Endothelial cell of umbilical vein (primary cell): ENCODE data around the gene GJA9. TPM values are rescaled to one million over a fixed set of nuclear protein-coding genes. Genes with fewer than 3 reads are reported as not detected.

Experiments used
- BruUV-seq: library from RNA; stranded (reverse); fragments of 400-500 nt; replicated peaks from 2 replicates; lab custom pipeline; 2021; lab: Mats Ljungman, UMichigan
- CTCF ChIA-PET: fragments of 300-600, 350-600 bp; sonication (Branson Sonifier 250); formaldehyde crosslinking; loops from one replicate; lab custom pipeline; 2021; ENCODE audit warnings: antibody characterized with exemption, inconsistent platforms; lab: Charles Lee
- POLR2A ChIA-PET: fragments of 300-600, 350-600 bp; sonication (Branson Sonifier 250); formaldehyde crosslinking; loops from one replicate; lab custom pipeline; 2021; ENCODE audit warnings: antibody characterized with exemption, inconsistent platforms; lab: Charles Lee
- DNase-seq: peaks from one replicate; pipeline ENCODE4 v3.0.0-alpha.2; 2011; ENCODE audit warnings: low read depth, low spot score
- FAIRE-seq: peaks from 2 replicates; lab custom pipeline; 2011; peaks lifted over from hg19 to GRCh38; lab: Jason Lieb, UNC
- H2AFZ ChIP-seq: 2 replicates; pipeline ENCODE4 v1.6.0; 2012; ENCODE audit warnings: low read depth, low read length, control low read depth, inconsistent platforms
- H3K27ac ChIP-seq: 2 replicates; pipeline ENCODE4 v1.5.1; 2011; ENCODE audit warnings: low read depth, mild to moderate bottlenecking, control low read depth, low read length, moderate library complexity; ENCODE audit not compliant: insufficient read depth
- H3K27me3 ChIP-seq, 2 experiments: 2 replicates each; pipeline versions ENCODE4 v1.6.0 to v1.6.1; 2011; ENCODE audit warnings: low read length in 2 of 2, mixed read lengths in 1 of 2; ENCODE audit not compliant: control insufficient read depth in 2 of 2, insufficient read depth in 2 of 2
- H3K36me3 ChIP-seq, 2 experiments: 2 replicates in 1 of 2; 3 replicates in 1 of 2; pipeline ENCODE4 v1.5.1; 2011; ENCODE audit warnings: low read length in 2 of 2, mild to moderate bottlenecking in 1 of 2, moderate library complexity in 1 of 2; ENCODE audit not compliant: control insufficient read depth in 2 of 2, insufficient read depth in 2 of 2; ENCODE audit errors: extremely low read depth in 1 of 2
- H3K4me1 ChIP-seq: 3 replicates; pipeline ENCODE4 v1.5.1; 2011; ENCODE audit warnings: mild to moderate bottlenecking, low read length; ENCODE audit not compliant: control insufficient read depth, insufficient read depth; ENCODE audit errors: extremely low read depth
- H3K4me2 ChIP-seq: 2 replicates; pipeline ENCODE4 v1.6.1; 2011; ENCODE audit warnings: low read length, control low read depth, mixed read lengths; ENCODE audit not compliant: insufficient read depth
- H3K4me3 ChIP-seq, 3 experiments: fragments of 200-600 bp in 1 of 3; sonication (generic), shearing (Covaris generic) in 1 of 3; replicated peaks in 1 of 3; 2 replicates each; pipeline ENCODE4 v1.5.1; 2011 to 2016; ENCODE audit warnings: control low read depth in 3 of 3, low read length in 3 of 3, mild to moderate bottlenecking in 2 of 3, inconsistent platforms in 1 of 3, low read depth in 1 of 3, moderate library complexity in 1 of 3; ENCODE audit not compliant: insufficient read depth in 1 of 3
- H3K79me2 ChIP-seq: 2 replicates; pipeline ENCODE4 v1.6.0; 2012; ENCODE audit warnings: low read length, inconsistent platforms; ENCODE audit not compliant: control insufficient read depth, insufficient read depth
- H3K9ac ChIP-seq: replicated peaks from 2 replicates; pipeline ENCODE3; 2011; ENCODE audit warnings: low read length, control low read depth; ENCODE audit not compliant: insufficient read depth; ENCODE audit errors: extremely low read depth
- H3K9me1 ChIP-seq: replicated peaks from 3 replicates; pipeline ENCODE4 v1.6.0; 2011; ENCODE audit warnings: mild to moderate bottlenecking, low read length; ENCODE audit not compliant: control insufficient read depth, insufficient read depth; ENCODE audit errors: extremely low read depth
- H3K9me3 ChIP-seq: replicated peaks from 2 replicates; pipeline ENCODE4 v1.5.1; 2012; ENCODE audit warnings: low read length, inconsistent platforms; ENCODE audit not compliant: control insufficient read depth, insufficient read depth
- H4K20me1 ChIP-seq: replicated peaks from 2 replicates; pipeline ENCODE3; 2011; ENCODE audit warnings: mild to moderate bottlenecking, low read length; ENCODE audit not compliant: control insufficient read depth, insufficient read depth; ENCODE audit errors: extremely low read depth
- CTCF ChIP-seq, 2 donors: IDR thresholded peaks; 1 replicate in 1 of 2; 2 replicates in 1 of 2; pipeline ENCODE4 v1.5.1; 2011; ENCODE audit warnings: low read length in 2 of 2, mild to moderate bottlenecking in 2 of 2, moderate library complexity in 2 of 2, control low read depth in 1 of 2, inconsistent platforms in 1 of 2, low read depth in 1 of 2; ENCODE audit not compliant: insufficient read depth in 1 of 2; ENCODE audit errors: extremely low read depth in 1 of 2
- EZH2 ChIP-seq: IDR thresholded peaks from 2 replicates; pipeline ENCODE4 v1.6.1; 2012; ENCODE audit warnings: borderline replicate concordance, low read depth, mild to moderate bottlenecking, moderate library complexity, low read length, inconsistent platforms; ENCODE audit not compliant: severe bottlenecking
- FOS ChIP-seq: IDR thresholded peaks from 2 replicates; pipeline ENCODE4 v1.6.1; 2011; ENCODE audit warnings: mild to moderate bottlenecking, low read length, moderate library complexity, borderline replicate concordance; ENCODE audit not compliant: insufficient read depth
- GATA2 ChIP-seq: IDR thresholded peaks from 2 replicates; pipeline ENCODE4 v1.7.0; 2011; ENCODE audit warnings: low read depth, mild to moderate bottlenecking, moderate library complexity, mixed read lengths, low read length; ENCODE audit not compliant: insufficient read length, insufficient read depth
- JUN ChIP-seq: IDR thresholded peaks from 2 replicates; pipeline ENCODE4 v1.6.1; 2011; ENCODE audit warnings: borderline replicate concordance, low read depth; ENCODE audit not compliant: insufficient read length, insufficient read depth
- MAX ChIP-seq: IDR thresholded peaks from 2 replicates; pipeline ENCODE4 v1.6.1; 2011; ENCODE audit not compliant: insufficient read depth, insufficient read length
- MYC ChIP-seq: IDR thresholded peaks from one replicate; pipeline ENCODE4 v1.6.1; 2011; ENCODE audit warnings: mild to moderate bottlenecking, low read depth, low read length
- POLR2A ChIP-seq: IDR thresholded peaks from 2 replicates; pipeline ENCODE4 v1.6.1; 2012; ENCODE audit warnings: low read depth, mild to moderate bottlenecking, control low read depth, low read length
- POLR2AphosphoS5 ChIP-seq: IDR thresholded peaks from 2 replicates; pipeline ENCODE4 v1.6.1; 2012; ENCODE audit warnings: low read depth, mild to moderate bottlenecking, control low read depth, low read length, moderate library complexity; ENCODE audit not compliant: insufficient read depth
- dilution Hi-C: fragments of 300-500 bp; cut with MboI; formaldehyde crosslinking; loops from one replicate; pipeline ENCODE4 v1.15.0; 2019; ENCODE audit warnings: low sequenced_read_pairs; ENCODE audit not compliant: extremely low pct_ligation_motif_present
- intact Hi-C: fragments of 100-400 bp; cut with micrococcal nuclease; formaldehyde crosslinking; loops from one replicate; pipeline ENCODE4 v1.10.0; 2022
- polyA plus RNA-seq, 4 experiments: library from polyadenylated mRNA; depleted of rRNA in 3 of 4; stranded (reverse) in 3 of 4; unstranded in 1 of 4; fragments of >200 nt; gene quantifications; 2 replicates each; pipeline versions ENCODE4 v1.2.1 to v1.2.3, GENCODE V29; 2011 to 2012; ENCODE audit warnings: missing spikeins in 1 of 4
- total RNA-seq: library from RNA; stranded (reverse); gene quantifications from 2 replicates; pipeline ENCODE4 v1.2.3, GENCODE V29; 2021

The GJA9 gene
- total and polyA plus RNA-seq, 2 donors (not counting 3 experiments of a cell fraction or from before 2014, with no cell fraction given), result not detected

- Histone ChIP-seq H3K9me1 (no peaks in the 10 kb centered on the region), H3K9me3 (no peaks in the 10 kb centered on the region), H3K27me3 (peaks cover 23 to 30% of the 10 kb centered on the region in 2 experiments), H2AFZ (no peak overlapping the region), H4K20me1 (no peaks in the 10 kb centered on the region), H3K79me2 (no peaks in the 10 kb centered on the region), H3K27ac (no peak overlapping the region), H3K36me3 (no peaks in the 10 kb centered on the region), H3K4me1 (no peaks in the 10 kb centered on the region), H3K4me2 (no peak overlapping the region), H3K4me3 (no peak overlapping the region), H3K9ac (no peak overlapping the region)
- dilution Hi-C loops, result no loop called here
- no peak for FAIRE-seq
- no TSS peak for BruUV-seq
- POLR2A ChIA-PET, result no interaction called here
- intact Hi-C loops, result no loop called here
- CTCF ChIA-PET, result interaction anchor here (0.6 to 0.7 kb wide), 2 partner anchors 8 kb away, joined by 3 read pairs; no protein-coding TSS in a partner anchor
- no peak for DNase-seq
- no peak for TF ChIP-seq MAX
Measured at GRCh38 chr1:38826886-38827285, 54.5 kb downstream of the GJA9 start.

GRCh38 chr1:38826262-38826661 lies 55.1 kb downstream of the GJA9 start:
- Histone ChIP-seq H3K4me3 (no peak overlapping the region), H3K9me3 (no peaks in the 10 kb centered on the region), H2AFZ (no peak overlapping the region), H3K4me2 (no peak overlapping the region), H3K4me1 (no peaks in the 10 kb centered on the region), H4K20me1 (no peaks in the 10 kb centered on the region), H3K9ac (no peak overlapping the region), H3K36me3 (no peaks in the 10 kb centered on the region), H3K27me3 (peaks cover 18 to 26% of the 10 kb centered on the region in 2 experiments), H3K9me1 (no peaks in the 10 kb centered on the region), H3K27ac (no peak overlapping the region), H3K79me2 (no peaks in the 10 kb centered on the region)
- TF ChIP-seq GATA2, result no peak
- TF ChIP-seq CTCF (IDR thresholded peaks at IDR 0.05; ENCODE audit: extremely low read depth in 1 of 2, insufficient read depth in 1 of 2, low read depth in 1 of 2, low read length in 2 of 2), result no peak
- TF ChIP-seq MYC, result no peak
- no peak for TF ChIP-seq POLR2AphosphoS5
- no peak for TF ChIP-seq POLR2A
- TF ChIP-seq JUN, result no peak
- no peak for TF ChIP-seq FOS
- TF ChIP-seq MAX, result no peak
- TF ChIP-seq EZH2, result no peak
- DNase-seq (no peak), FAIRE-seq (no peak)
- dilution Hi-C loops (no loop called here), intact Hi-C loops (no loop called here)
- CTCF ChIA-PET, result interaction anchor here (4.7 kb wide), 1 partner anchor 9 kb away, joined by 26 read pairs; no protein-coding TSS in a partner anchor
- POLR2A ChIA-PET, result no interaction called here
- no TSS peak for BruUV-seq
